A673 (cell line): ENCODE data around the gene UBE2E1. TPM values are rescaled to one million over a fixed set of nuclear protein-coding genes. Genes with fewer than 3 reads are reported as not detected.

ENCODE experiments used
- BruUV-seq: library from RNA; stranded (reverse); fragments of 400-500 nt; replicated peaks from 2 replicates; lab custom pipeline; 2021; lab: Mats Ljungman, UMichigan
- CTCF ChIA-PET: fragments of 300-600 bp; sonication (Branson Sonifier 250); formaldehyde crosslinking; loops from one replicate; lab custom pipeline; 2022; ENCODE audit warnings: antibody characterized with exemption; lab: Charles Lee
- POLR2A ChIA-PET: fragments of 300-600 bp; sonication (Branson Sonifier 250); formaldehyde crosslinking; loops from one replicate; lab custom pipeline; 2022; ENCODE audit warnings: antibody characterized with exemption; ENCODE audit not compliant: low non-redundant PET; lab: Charles Lee
- DNase-seq: peaks from one replicate; pipeline ENCODE4 v3.0.0-alpha.2; 2015; ENCODE audit warnings: low spot score
- H3K27ac ChIP-seq: fragments of 200-600 bp; sonication (generic); 2 replicates; pipeline ENCODE4 v1.5.1; 2016; ENCODE audit warnings: mixed run types, low read depth, mild to moderate bottlenecking, mixed read lengths, antibody characterized with exemption, low read length; ENCODE audit not compliant: poor library complexity, severe bottlenecking
- H3K27me3 ChIP-seq: fragments of 200-600 bp; sonication (generic); replicated peaks from 2 replicates; pipeline ENCODE4 v1.6.1; 2017; ENCODE audit warnings: mixed run types, low read depth, mild to moderate bottlenecking, mixed read lengths, antibody characterized with exemption, low read length; ENCODE audit not compliant: insufficient read depth, poor library complexity
- H3K36me3 ChIP-seq: fragments of 200-600 bp; sonication (generic); 2 replicates; pipeline ENCODE4 v1.6.1; 2016; ENCODE audit warnings: mixed run types, mild to moderate bottlenecking, mixed read lengths, antibody characterized with exemption, low read length; ENCODE audit not compliant: insufficient read depth, poor library complexity, severe bottlenecking
- H3K4me1 ChIP-seq: fragments of 200-600 bp; sonication (generic); 2 replicates; pipeline ENCODE4 v1.6.1; 2017; ENCODE audit warnings: mixed run types, mild to moderate bottlenecking, mixed read lengths, antibody characterized with exemption, low read length; ENCODE audit not compliant: insufficient read depth, poor library complexity, severe bottlenecking
- H3K4me3 ChIP-seq: fragments of 200-600 bp; sonication (generic); 2 replicates; pipeline ENCODE4 v1.5.1; 2016; ENCODE audit warnings: low read depth, mixed run types, mild to moderate bottlenecking, mixed read lengths, low read length; ENCODE audit not compliant: poor library complexity, severe bottlenecking
- H3K9me3 ChIP-seq: fragments of 200-600 bp; sonication (generic); 2 replicates; pipeline ENCODE4 v1.6.1; 2016; ENCODE audit warnings: mixed run types, low read depth, mild to moderate bottlenecking, mixed read lengths, antibody characterized with exemption, low read length; ENCODE audit not compliant: poor library complexity, severe bottlenecking
- EZH2 ChIP-seq: fragments of 200-600 bp; sonication (generic); IDR thresholded peaks from 2 replicates; pipeline ENCODE4 v1.6.1; 2017; ENCODE audit warnings: borderline replicate concordance, low read depth, mild to moderate bottlenecking, mixed read lengths, antibody characterized with exemption, low read length; ENCODE audit not compliant: poor library complexity, severe bottlenecking
- intact Hi-C: fragments of 100-400 bp; cut with micrococcal nuclease; formaldehyde crosslinking; loops from one replicate; pipeline ENCODE4 v1.10.0; 2022; ENCODE audit not compliant: unreplicated experiment
- total RNA-seq: library from RNA; stranded (reverse); gene quantifications from 2 replicates; pipeline ENCODE4 v1.2.3, GENCODE V29; 2021
- TF ChIP-seq, protein P1 (sequence below): fragments of 300-800, 200-600 bp; sonication (generic); conservative IDR thresholded peaks from 2 replicates; pipeline ENCODE4 v1.5.1; 2017; ENCODE audit warnings: low read depth, mild to moderate bottlenecking, antibody characterized with exemption, low read length, moderate library complexity, mixed read lengths

The UBE2E1 gene
- total RNA-seq, 1 experiment from 2014 or later: 144 TPM

DNA sequence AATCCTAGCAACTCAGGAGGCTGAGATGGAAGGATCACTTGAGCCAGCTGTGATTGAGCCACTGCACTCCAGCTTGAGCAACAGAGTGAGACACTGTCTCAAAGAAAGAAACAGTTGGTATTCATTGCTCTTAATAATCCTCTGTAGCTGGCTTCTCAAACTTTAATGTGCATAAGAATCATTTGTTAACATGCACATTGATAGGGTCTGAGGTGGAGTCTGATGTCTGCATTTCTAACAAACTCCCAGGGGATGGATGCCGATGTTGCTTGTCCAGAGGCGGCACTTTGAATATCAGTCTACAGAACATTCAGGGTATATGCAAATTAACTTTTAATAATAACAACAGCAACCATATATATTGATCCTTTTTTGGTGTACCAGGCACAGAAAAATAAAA is 71.2 kb downstream of the UBE2E1 start:
- Histone ChIP-seq H3K9me3 (no peaks in the 10 kb centered on the region), H3K27me3 (no peaks in the 10 kb centered on the region), H3K4me1 (peaks cover 29% of the 10 kb centered on the region), H3K4me3 (no peak overlapping the region), H3K27ac (no peak overlapping the region), H3K36me3 (no peaks in the 10 kb centered on the region)
- POLR2A ChIA-PET: no interaction called here
- BruUV-seq: no TSS peak
- TF ChIP-seq, protein P1, sequence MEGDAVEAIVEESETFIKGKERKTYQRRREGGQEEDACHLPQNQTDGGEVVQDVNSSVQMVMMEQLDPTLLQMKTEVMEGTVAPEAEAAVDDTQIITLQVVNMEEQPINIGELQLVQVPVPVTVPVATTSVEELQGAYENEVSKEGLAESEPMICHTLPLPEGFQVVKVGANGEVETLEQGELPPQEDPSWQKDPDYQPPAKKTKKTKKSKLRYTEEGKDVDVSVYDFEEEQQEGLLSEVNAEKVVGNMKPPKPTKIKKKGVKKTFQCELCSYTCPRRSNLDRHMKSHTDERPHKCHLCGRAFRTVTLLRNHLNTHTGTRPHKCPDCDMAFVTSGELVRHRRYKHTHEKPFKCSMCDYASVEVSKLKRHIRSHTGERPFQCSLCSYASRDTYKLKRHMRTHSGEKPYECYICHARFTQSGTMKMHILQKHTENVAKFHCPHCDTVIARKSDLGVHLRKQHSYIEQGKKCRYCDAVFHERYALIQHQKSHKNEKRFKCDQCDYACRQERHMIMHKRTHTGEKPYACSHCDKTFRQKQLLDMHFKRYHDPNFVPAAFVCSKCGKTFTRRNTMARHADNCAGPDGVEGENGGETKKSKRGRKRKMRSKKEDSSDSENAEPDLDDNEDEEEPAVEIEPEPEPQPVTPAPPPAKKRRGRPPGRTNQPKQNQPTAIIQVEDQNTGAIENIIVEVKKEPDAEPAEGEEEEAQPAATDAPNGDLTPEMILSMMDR: no peak
- TF ChIP-seq EZH2: no peak
- DNase-seq: no peak
- CTCF ChIA-PET: no interaction called here
- intact Hi-C loops: loop anchor here (10.0 kb wide), 1 partner anchor 672 kb away; the partner anchor contains the start of gene UBE2E2

DNA sequence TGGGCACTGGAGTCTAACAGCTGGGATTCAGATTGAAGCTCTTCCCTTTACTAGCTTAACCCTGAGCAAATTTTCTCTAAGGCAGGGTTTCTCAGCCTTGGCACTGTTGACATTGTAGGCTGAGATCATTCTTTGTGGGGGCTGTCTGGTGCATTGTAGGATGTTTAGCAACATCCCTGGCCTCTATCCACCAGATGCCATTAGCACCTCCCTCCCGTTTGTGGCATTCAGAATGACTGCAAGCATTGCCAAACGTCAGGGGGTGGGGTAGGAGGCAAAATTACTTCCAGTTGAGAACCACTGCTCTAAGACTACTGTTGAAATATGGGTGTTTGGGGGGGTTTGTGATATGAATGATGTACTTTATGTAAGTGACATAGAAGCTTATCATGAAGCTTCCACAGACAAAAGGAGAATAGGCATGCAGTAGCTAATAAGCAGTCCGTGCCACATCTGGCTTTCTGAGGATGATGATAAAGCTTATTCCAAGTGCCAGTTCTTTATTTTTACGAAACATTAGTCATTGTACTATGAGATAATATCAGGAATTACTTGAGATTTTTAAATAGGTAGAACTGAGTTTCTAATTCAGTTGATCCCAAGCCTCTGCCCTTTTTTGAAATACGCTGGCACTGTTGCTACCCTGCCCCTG is 71.7 kb downstream of the UBE2E1 start:
- Histone ChIP-seq H3K4me1 (peaks cover 29% of the 10 kb centered on the region), H3K27me3 (no peaks in the 10 kb centered on the region), H3K27ac (no peak overlapping the region), H3K9me3 (no peaks in the 10 kb centered on the region), H3K36me3 (no peaks in the 10 kb centered on the region), H3K4me3 (no peak overlapping the region)
- POLR2A ChIA-PET: no interaction called here
- CTCF ChIA-PET: no interaction called here
- TF ChIP-seq, protein P1: no peak
- TF ChIP-seq EZH2: no peak
- no TSS peak for BruUV-seq
- intact Hi-C loops: loop anchor here (10.0 kb wide), 1 partner anchor 673 kb away; the partner anchor contains the start of gene UBE2E2
- peak; percentile 66 for DNase-seq

DNA sequence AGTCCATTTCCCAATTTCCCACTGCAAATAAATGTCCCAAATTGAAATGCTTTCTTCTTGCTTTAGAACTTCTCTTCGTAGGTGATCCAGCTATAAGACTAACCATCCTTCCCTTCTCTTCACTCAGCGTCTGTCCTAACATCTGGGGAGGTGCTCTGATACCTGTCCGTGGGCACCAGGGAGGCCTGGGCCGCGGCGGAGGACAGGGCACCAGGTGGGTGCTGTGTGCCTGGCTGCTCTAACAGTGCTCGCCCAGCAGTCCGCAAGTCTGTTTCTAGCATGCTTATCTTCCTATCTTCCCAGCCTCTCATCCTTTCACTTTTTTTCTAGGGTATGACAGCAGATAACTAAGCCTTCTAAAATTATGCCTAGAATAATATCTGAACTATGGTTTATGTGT is 73.7 kb downstream of the UBE2E1 start:
- CTCF ChIA-PET: no interaction called here
- no TSS peak for BruUV-seq

More for the DNA sequence above, 73.7 kb downstream of the UBE2E1 start:
- Histone ChIP-seq H3K4me3 (no peak overlapping the region), H3K4me1 (peaks cover 25% of the 10 kb centered on the region), H3K9me3 (no peaks in the 10 kb centered on the region), H3K27me3 (no peaks in the 10 kb centered on the region), H3K27ac (no peak overlapping the region), H3K36me3 (no peaks in the 10 kb centered on the region)
- DNase-seq: no peak
- TF ChIP-seq, protein P1: no peak
- no peak for TF ChIP-seq EZH2
- POLR2A ChIA-PET: no interaction called here
- intact Hi-C loops: loop anchor here (10.0 kb wide), 1 partner anchor 675 kb away; the partner anchor contains the start of gene UBE2E2
